GM13976 (cell line): ENCODE measurements around the gene BTG4.

Experiments used
- DNase-seq: peaks from one replicate; pipeline ENCODE4 v3.0.0; 2012; ENCODE audit warnings: low spot score
- CTCF ChIP-seq: IDR thresholded peaks from 2 replicates; pipeline ENCODE4 v1.5.1; 2012; ENCODE audit warnings: borderline replicate concordance, mild to moderate bottlenecking; ENCODE audit not compliant: insufficient read depth; ENCODE audit errors: extremely low read depth, missing control alignments, control extremely low read depth
- in situ Hi-C: fragments of 300-500 bp; cut with MboI; formaldehyde crosslinking; loops from one replicate; pipeline ENCODE4 v1.12.0; 2022; ENCODE audit warnings: low sequenced_read_pairs, mixed read lengths, inconsistent platforms; ENCODE audit not compliant: unreplicated experiment

BTG4 gene

DNA sequence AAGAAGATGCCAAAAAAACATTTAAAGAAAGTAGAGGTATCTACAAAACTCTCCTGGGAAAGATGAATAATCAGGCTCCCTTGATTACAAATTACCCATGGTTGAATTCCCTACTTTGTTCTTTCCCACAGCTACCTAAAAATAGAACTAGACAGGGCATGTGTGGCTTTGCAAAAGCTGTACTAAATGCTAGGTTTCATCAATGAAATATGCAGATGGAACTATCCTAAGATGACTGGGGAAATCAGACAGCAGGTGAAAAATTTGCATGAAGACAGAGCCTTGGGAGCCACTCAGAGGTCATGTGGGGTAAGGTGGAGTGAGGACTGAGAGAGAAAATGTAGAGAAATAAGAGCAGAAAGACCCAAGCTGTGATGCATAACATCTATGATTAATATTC lies 43.1 kb upstream of the BTG4 start:
- DNase-seq = no peak
- in situ Hi-C loops = no loop called here
- TF ChIP-seq CTCF = no peak

- no peak for TF ChIP-seq CTCF
- in situ Hi-C loops = no loop called here
- no peak for DNase-seq
Measured at GRCh38 chr11:111554532-111554931, 42.3 kb upstream of the BTG4 start.

- in situ Hi-C loops = no loop called here
- no peak for DNase-seq
- TF ChIP-seq CTCF = no peak
Measured at GRCh38 chr11:111550258-111550657, 38.1 kb upstream of the BTG4 start.

GRCh38 chr11:111549869-111550203 lies 37.6 kb upstream of the BTG4 start:
- in situ Hi-C loops = no loop called here
- no peak for TF ChIP-seq CTCF
- DNase-seq = no peak

DNA sequence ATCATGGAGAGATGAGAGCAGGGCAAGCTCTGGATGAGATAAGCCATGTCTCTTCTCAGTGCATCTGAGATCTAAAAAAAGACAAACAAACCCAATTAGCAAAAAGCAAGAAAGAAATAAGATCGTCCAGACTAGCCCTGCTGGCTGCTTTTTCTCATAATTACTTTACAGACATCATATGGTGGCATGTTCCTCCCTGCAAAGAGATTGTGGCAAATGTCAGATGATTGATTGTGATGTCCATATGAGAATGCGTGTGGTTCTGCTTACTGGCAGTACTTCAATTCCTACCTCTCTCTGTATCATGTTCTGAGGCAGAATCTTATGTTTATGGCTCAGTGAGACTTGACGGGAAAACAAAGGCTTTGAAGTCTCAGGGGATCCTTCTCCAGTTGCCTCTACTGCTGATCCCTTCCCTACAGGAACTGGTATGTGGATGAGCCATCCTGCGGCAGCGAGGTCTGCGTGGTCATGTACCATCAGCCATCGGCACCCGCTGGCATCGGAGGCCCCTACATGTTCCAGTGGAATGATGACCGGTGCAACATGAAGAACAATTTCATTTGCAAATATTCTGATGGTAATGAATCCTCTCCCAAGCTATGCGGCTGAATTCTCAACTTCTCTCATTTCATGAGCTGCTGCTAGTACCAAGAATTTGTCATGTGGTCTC lies 37.1 kb upstream of the BTG4 start:
- TF ChIP-seq CTCF = no peak
- in situ Hi-C loops = no loop called here
- DNase-seq = no peak

DNA sequence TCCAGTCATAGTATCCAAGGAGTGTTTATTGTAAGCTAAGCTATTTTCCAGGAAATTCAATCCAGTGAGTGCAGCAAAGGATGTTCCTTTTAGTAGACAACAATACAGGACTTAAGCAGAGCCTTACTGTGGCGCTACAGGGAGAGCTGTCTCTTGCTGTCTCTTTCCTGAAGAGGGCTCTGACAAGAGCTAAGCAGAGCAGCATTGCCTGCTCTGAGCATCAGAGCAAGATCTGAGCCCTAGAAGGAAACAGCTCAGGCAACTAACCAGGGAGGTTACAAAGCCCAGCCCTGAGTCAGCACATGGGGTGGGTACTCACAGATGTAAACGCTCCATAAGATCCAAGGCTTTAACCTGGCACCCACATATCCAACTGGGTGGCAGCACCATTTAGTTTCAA lies 36.3 kb upstream of the BTG4 start:
- no peak for TF ChIP-seq CTCF
- in situ Hi-C loops = no loop called here
- DNase-seq = no peak
